HepG2 (cell line): Measurements from ENCODE around the gene NOS1AP. TPM values are rescaled to one million over a fixed set of nuclear protein-coding genes. Genes with fewer than 3 reads are reported as not detected.
A peak's percentile ranks its signal among the peaks of the same experiment; 100 is the strongest.

Experiments
- BHLHE40 ChIP-seq: IDR thresholded peaks from 2 replicates; pipeline ENCODE4 v1.6.1; 2011; ENCODE audit warnings: low read length, improper control_type of control experiment
- DNMT3B ChIP-seq: conservative IDR thresholded peaks from 2 replicates; pipeline ENCODE4 v1.6.1; 2016; ENCODE audit warnings: missing biosample characterization, control low read depth
- EHMT2 ChIP-seq: fragments of 200-600 bp; sonication (generic); IDR thresholded peaks from 2 replicates; pipeline ENCODE4 v1.7.0; 2017; ENCODE audit warnings: antibody characterized with exemption, low read depth, low read length, borderline replicate concordance
- ESRRA ChIP-seq: sonication (generic); formaldehyde crosslinking; IDR thresholded peaks from 2 replicates; pipeline ENCODE4 v1.5.1; 2020; ENCODE audit warnings: mild to moderate bottlenecking, low read depth, missing genetic modification reagents
- FOXP1 ChIP-seq, 2 experiments: fragments of 450-650 bp in 1 of 2; IDR thresholded peaks; 2 replicates each; pipeline ENCODE4 v1.6.1; 2017 to 2018; ENCODE audit warnings: antibody characterized with exemption in 1 of 2
- KDM5B ChIP-seq: sonication (generic); formaldehyde crosslinking; IDR thresholded peaks from 2 replicates; pipeline ENCODE4 v1.4.0; 2020; ENCODE audit warnings: missing genetic modification reagents, mild to moderate bottlenecking, borderline replicate concordance
- NCOA1 ChIP-seq: sonication (generic); formaldehyde crosslinking; IDR thresholded peaks from 2 replicates; pipeline ENCODE4 v1.9.0; 2021; ENCODE audit warnings: missing genetic modification reagents
- NFAT5 ChIP-seq: sonication (generic); formaldehyde crosslinking; IDR thresholded peaks from 2 replicates; pipeline ENCODE4 v1.4.0; 2020; ENCODE audit warnings: missing genetic modification reagents
- NPAS2 ChIP-seq: sonication (generic); formaldehyde crosslinking; IDR thresholded peaks from 2 replicates; pipeline ENCODE4 v1.8.0; 2022; ENCODE audit warnings: mild to moderate bottlenecking, missing genetic modification reagents, borderline replicate concordance
- POLR2AphosphoS5 ChIP-seq: IDR thresholded peaks from 2 replicates; pipeline ENCODE4 v1.6.1; 2012; ENCODE audit warnings: low read depth, low read length
- PPARG ChIP-seq: conservative IDR thresholded peaks from 2 replicates; pipeline ENCODE4 v1.6.1; 2016; ENCODE audit warnings: missing biosample characterization, missing genetic modification reagents
- RBM39 ChIP-seq: fragments of 200-400 bp; formaldehyde crosslinking; IDR thresholded peaks from one replicate; pipeline ENCODE4 v1.6.1; 2018; ENCODE audit warnings: antibody characterized with exemption, mild to moderate bottlenecking, low read depth, low read length; ENCODE audit not compliant: poor library complexity, severe bottlenecking
- RXRA ChIP-seq: sonication (generic); formaldehyde crosslinking; IDR thresholded peaks from 2 replicates; pipeline ENCODE4 v1.5.1; 2020; ENCODE audit warnings: missing genetic modification reagents
- SMAD3 ChIP-seq: sonication (generic); formaldehyde crosslinking; IDR thresholded peaks from 2 replicates; pipeline ENCODE4 v1.4.0; 2020; ENCODE audit warnings: missing genetic modification reagents
- SNAPC2 ChIP-seq: sonication (generic); formaldehyde crosslinking; IDR thresholded peaks from 2 replicates; pipeline ENCODE4 v1.8.1; 2022; ENCODE audit warnings: mild to moderate bottlenecking, missing genetic modification reagents
- ZBTB26 ChIP-seq: IDR thresholded peaks from 2 replicates; pipeline ENCODE4 v1.6.1; 2016; ENCODE audit warnings: missing compliant biosample characterization, missing genetic modification reagents, borderline replicate concordance
- ZBTB4 ChIP-seq: sonication (generic); formaldehyde crosslinking; IDR thresholded peaks from 2 replicates; pipeline ENCODE4 v1.4.0; 2020; ENCODE audit warnings: missing genetic modification reagents, mild to moderate bottlenecking, borderline replicate concordance
- ZC3H13 ChIP-seq: sonication (generic); formaldehyde crosslinking; IDR thresholded peaks from 2 replicates; pipeline ENCODE4 v1.8.1; 2023; ENCODE audit warnings: mild to moderate bottlenecking, missing genetic modification reagents, moderate library complexity
- ZEB1 ChIP-seq: IDR thresholded peaks from 2 replicates; pipeline ENCODE4 v1.6.1; 2012; ENCODE audit warnings: mild to moderate bottlenecking, low read depth, inconsistent platforms; ENCODE audit not compliant: insufficient replicate concordance
- ZNF577 ChIP-seq: sonication (generic); formaldehyde crosslinking; IDR thresholded peaks from 2 replicates; pipeline ENCODE4 v1.4.0; 2020; ENCODE audit warnings: mild to moderate bottlenecking, low read depth, missing genetic modification reagents, borderline replicate concordance
- ZNF746 ChIP-seq: sonication (generic); formaldehyde crosslinking; IDR thresholded peaks from 2 replicates; pipeline ENCODE4 v1.8.0; 2022; ENCODE audit warnings: mild to moderate bottlenecking, missing genetic modification reagents
- ZSCAN9 ChIP-seq: IDR thresholded peaks from 2 replicates; pipeline ENCODE4 v1.6.1; 2016; ENCODE audit warnings: borderline replicate concordance
- polyA plus RNA-seq, 8 experiments: library from polyadenylated mRNA; depleted of rRNA in 3 of 8; stranded (reverse) in 7 of 8; unstranded in 1 of 8; fragments of >200 nt; fragmentation: Illumina TruSeq in 4 of 8; extraction: Trizol in 4 of 8; gene quantifications; 2 replicates each; pipeline versions ENCODE4 v1.2.1 to v1.2.3, GENCODE V29; 2011 to 2016; ENCODE audit warnings: low read depth in 4 of 8, missing spikeins in 1 of 8, mixed read lengths in 1 of 8; ENCODE audit not compliant: insufficient read depth in 1 of 8
- total RNA-seq, 5 experiments: library from RNA; depleted of rRNA; stranded (reverse); fragments of >200 nt; fragmentation: Illumina TruSeq; extraction: Trizol; gene quantifications; 2 replicates each; pipeline ENCODE4 v1.2.3, GENCODE V29; 2016; ENCODE audit warnings: low read depth in 1 of 5

Gene NOS1AP
- total and polyA plus RNA-seq, 2 of the 13 experiments (the other 11 are each of a cell fraction or from before 2014, with no cell fraction given): 2.0 to 3.3 TPM

GRCh38 chr1:162235241-162235800, 165.8 kb downstream of the NOS1AP start (continued):
- TF ChIP-seq ZBTB4 (peak; percentile 63; the same call in 1 of the 2 replicates), NPAS2 (CRISPR knock-in tag) (no peak), ZBTB26 (CRISPR knock-in tag) (no peak), ZC3H13 (CRISPR knock-in tag) (no peak), NCOA1 (CRISPR knock-in tag) (no peak), POLR2AphosphoS5 (no peak), SNAPC2 (CRISPR knock-in tag) (no peak), RXRA (CRISPR knock-in tag) (peak; percentile 90), ZNF577 (no peak), ZNF746 (CRISPR knock-in tag) (no peak), KDM5B (CRISPR knock-in tag) (no peak), BHLHE40 (no peak), ESRRA (CRISPR knock-in tag) (peak; percentile 60; the same call in 1 of the 2 replicates), ZSCAN9 (no peak; the same call in 1 of the 2 replicates), EHMT2 (peak; percentile 74), SMAD3 (CRISPR knock-in tag) (peak; percentile 78), DNMT3B (CRISPR knock-in tag) (no peak), FOXP1 (IDR thresholded peaks at IDR 0.05) (no peak), FOXP1 (CRISPR knock-in tag; IDR thresholded peaks at IDR 0.05) (peak; percentile 58), NFAT5 (CRISPR knock-in tag) (no peak), PPARG (CRISPR knock-in tag) (no peak), RBM39 (no peak), ZEB1 (peak; percentile 68)
